ENCODE data around the gene CDH23.

Gene CDH23

GRCh38 chr10:71650397-71650796 lies 253.7 kb downstream of the CDH23 start:
- H3K27ac ChIP-seq (ENCODE audit: low read depth, low read length), result no peak overlapping the region
- no peaks in the 10 kb centered on the region for H3K27me3 ChIP-seq (ENCODE audit: control insufficient read depth, insufficient read depth, low read length)
- no peaks in the 10 kb centered on the region for H3K36me3 ChIP-seq (ENCODE audit: control insufficient read depth, insufficient read depth, low read length)
- H3K4me1 ChIP-seq (ENCODE audit: control insufficient read depth, insufficient read depth, low read length), result no peaks in the 10 kb centered on the region
- H3K4me3 ChIP-seq (ENCODE audit: low read length), result no peak overlapping the region
- no peak overlapping the region for H3K9ac ChIP-seq (ENCODE audit: low read length)

- Histone ChIP-seq H3K4me3 (ENCODE audit: low read length) (no peak overlapping the region), H3K36me3 (ENCODE audit: control insufficient read depth, insufficient read depth, low read length) (no peaks in the 10 kb centered on the region), H3K4me1 (ENCODE audit: control insufficient read depth, insufficient read depth, low read length) (no peaks in the 10 kb centered on the region), H3K9ac (ENCODE audit: low read length) (no peak overlapping the region), H3K27me3 (ENCODE audit: control insufficient read depth, insufficient read depth, low read length) (no peaks in the 10 kb centered on the region), H3K27ac (ENCODE audit: low read depth, low read length) (no peak overlapping the region)
These were observed 254.7 kb downstream of the CDH23 start for GRCh38 chr10:71651428-71651827.

GRCh38 chr10:71651928-71652327 lies 255.2 kb downstream of the CDH23 start:
- Histone ChIP-seq H3K4me1 (ENCODE audit: control insufficient read depth, insufficient read depth, low read length) (no peaks in the 10 kb centered on the region), H3K27me3 (ENCODE audit: control insufficient read depth, insufficient read depth, low read length) (no peaks in the 10 kb centered on the region), H3K4me3 (ENCODE audit: low read length) (no peak overlapping the region), H3K27ac (ENCODE audit: low read depth, low read length) (no peak overlapping the region), H3K36me3 (ENCODE audit: control insufficient read depth, insufficient read depth, low read length) (no peaks in the 10 kb centered on the region), H3K9ac (ENCODE audit: low read length) (no peak overlapping the region)

- no peaks in the 10 kb centered on the region for H3K4me1 ChIP-seq (ENCODE audit: control insufficient read depth, insufficient read depth, low read length)
- H3K36me3 ChIP-seq (ENCODE audit: control insufficient read depth, insufficient read depth, low read length), result no peaks in the 10 kb centered on the region
- no peaks in the 10 kb centered on the region for H3K27me3 ChIP-seq (ENCODE audit: control insufficient read depth, insufficient read depth, low read length)
- no peak overlapping the region for H3K9ac ChIP-seq (ENCODE audit: low read length)
- H3K4me3 ChIP-seq (ENCODE audit: low read length), result no peak overlapping the region
- H3K27ac ChIP-seq (ENCODE audit: low read depth, low read length), result no peak overlapping the region
These were observed 256.3 kb downstream of the CDH23 start for GRCh38 chr10:71653044-71653443.

- Histone ChIP-seq H3K9ac (ENCODE audit: low read length) (no peak overlapping the region), H3K4me3 (ENCODE audit: low read length) (no peak overlapping the region), H3K4me1 (ENCODE audit: control insufficient read depth, insufficient read depth, low read length) (no peaks in the 10 kb centered on the region), H3K36me3 (ENCODE audit: control insufficient read depth, insufficient read depth, low read length) (no peaks in the 10 kb centered on the region), H3K27ac (ENCODE audit: low read depth, low read length) (no peak overlapping the region), H3K27me3 (ENCODE audit: control insufficient read depth, insufficient read depth, low read length) (no peaks in the 10 kb centered on the region)
These were observed 259.5 kb downstream of the CDH23 start for GRCh38 chr10:71656220-71656619.

- no peaks in the 10 kb centered on the region for H3K27me3 ChIP-seq (ENCODE audit: control insufficient read depth, insufficient read depth, low read length)
- H3K9ac ChIP-seq (ENCODE audit: low read length), result no peak overlapping the region
- no peaks in the 10 kb centered on the region for H3K4me1 ChIP-seq (ENCODE audit: control insufficient read depth, insufficient read depth, low read length)
- H3K36me3 ChIP-seq (ENCODE audit: control insufficient read depth, insufficient read depth, low read length), result no peaks in the 10 kb centered on the region
- H3K4me3 ChIP-seq (ENCODE audit: low read length), result no peak overlapping the region
- H3K27ac ChIP-seq (ENCODE audit: low read depth, low read length), result no peak overlapping the region
These were observed 261.1 kb downstream of the CDH23 start for GRCh38 chr10:71657604-71658466.

GRCh38 chr10:71658467-71658745 lies 261.7 kb downstream of the CDH23 start:
- Histone ChIP-seq H3K4me1 (ENCODE audit: control insufficient read depth, insufficient read depth, low read length) (no peaks in the 10 kb centered on the region), H3K4me3 (ENCODE audit: low read length) (no peak overlapping the region), H3K9ac (ENCODE audit: low read length) (no peak overlapping the region), H3K27me3 (ENCODE audit: control insufficient read depth, insufficient read depth, low read length) (no peaks in the 10 kb centered on the region), H3K36me3 (ENCODE audit: control insufficient read depth, insufficient read depth, low read length) (no peaks in the 10 kb centered on the region), H3K27ac (ENCODE audit: low read depth, low read length) (no peak overlapping the region)

GRCh38 chr10:71659111-71659634 lies 262.5 kb downstream of the CDH23 start:
- H3K36me3 ChIP-seq (ENCODE audit: control insufficient read depth, insufficient read depth, low read length), result no peaks in the 10 kb centered on the region
- no peaks in the 10 kb centered on the region for H3K4me1 ChIP-seq (ENCODE audit: control insufficient read depth, insufficient read depth, low read length)
- H3K27ac ChIP-seq (ENCODE audit: low read depth, low read length), result no peak overlapping the region
- H3K4me3 ChIP-seq (ENCODE audit: low read length), result no peak overlapping the region
- H3K27me3 ChIP-seq (ENCODE audit: control insufficient read depth, insufficient read depth, low read length), result no peaks in the 10 kb centered on the region
- H3K9ac ChIP-seq (ENCODE audit: low read length), result no peak overlapping the region

- Histone ChIP-seq H3K4me1 (ENCODE audit: control insufficient read depth, insufficient read depth, low read length) (no peaks in the 10 kb centered on the region), H3K4me3 (ENCODE audit: low read length) (no peak overlapping the region), H3K36me3 (ENCODE audit: control insufficient read depth, insufficient read depth, low read length) (no peaks in the 10 kb centered on the region), H3K27ac (ENCODE audit: low read depth, low read length) (no peak overlapping the region), H3K27me3 (ENCODE audit: control insufficient read depth, insufficient read depth, low read length) (no peaks in the 10 kb centered on the region), H3K9ac (ENCODE audit: low read length) (no peak overlapping the region)
These were observed 263.0 kb downstream of the CDH23 start for GRCh38 chr10:71659737-71660136.

GRCh38 chr10:71660313-71660712 lies 263.6 kb downstream of the CDH23 start:
- Histone ChIP-seq H3K4me3 (ENCODE audit: low read length) (no peak overlapping the region), H3K9ac (ENCODE audit: low read length) (no peak overlapping the region), H3K4me1 (ENCODE audit: control insufficient read depth, insufficient read depth, low read length) (no peaks in the 10 kb centered on the region)

GRCh38 chr10:71661060-71661622 lies 264.4 kb downstream of the CDH23 start:
- H3K27me3 ChIP-seq (ENCODE audit: control insufficient read depth, insufficient read depth, low read length), result no peaks in the 10 kb centered on the region
- no peak overlapping the region for H3K4me3 ChIP-seq (ENCODE audit: low read length)
- H3K4me1 ChIP-seq (ENCODE audit: control insufficient read depth, insufficient read depth, low read length), result no peaks in the 10 kb centered on the region
- no peaks in the 10 kb centered on the region for H3K36me3 ChIP-seq (ENCODE audit: control insufficient read depth, insufficient read depth, low read length)
- no peak overlapping the region for H3K27ac ChIP-seq (ENCODE audit: low read depth, low read length)
- H3K9ac ChIP-seq (ENCODE audit: low read length), result no peak overlapping the region

More at GRCh38 chr10:71660313-71660712, 263.6 kb downstream of the CDH23 start:
- Histone ChIP-seq H3K36me3 (ENCODE audit: control insufficient read depth, insufficient read depth, low read length) (no peaks in the 10 kb centered on the region), H3K27me3 (ENCODE audit: control insufficient read depth, insufficient read depth, low read length) (no peaks in the 10 kb centered on the region), H3K27ac (ENCODE audit: low read depth, low read length) (no peak overlapping the region)

- Histone ChIP-seq H3K4me1 (ENCODE audit: control insufficient read depth, insufficient read depth, low read length) (no peaks in the 10 kb centered on the region), H3K27me3 (ENCODE audit: control insufficient read depth, insufficient read depth, low read length) (no peaks in the 10 kb centered on the region), H3K36me3 (ENCODE audit: control insufficient read depth, insufficient read depth, low read length) (no peaks in the 10 kb centered on the region), H3K4me3 (ENCODE audit: low read length) (no peak overlapping the region), H3K27ac (ENCODE audit: low read depth, low read length) (no peak overlapping the region), H3K9ac (ENCODE audit: low read length) (no peak overlapping the region)
These were observed 265.1 kb downstream of the CDH23 start for GRCh38 chr10:71661779-71662336.
